ENCODE results near the gene DDX19B. TPM values are rescaled to one million over a fixed set of nuclear protein-coding genes. Genes with fewer than 3 reads are reported as not detected.

DDX19B gene
- total and polyA plus RNA-seq, 9 of the 15 experiments (the other 6 are each of a cell fraction or from before 2014, with no cell fraction given), result 7.0 to 32.9 (median 19.3) TPM

- TF ChIP-seq, protein P1, sequence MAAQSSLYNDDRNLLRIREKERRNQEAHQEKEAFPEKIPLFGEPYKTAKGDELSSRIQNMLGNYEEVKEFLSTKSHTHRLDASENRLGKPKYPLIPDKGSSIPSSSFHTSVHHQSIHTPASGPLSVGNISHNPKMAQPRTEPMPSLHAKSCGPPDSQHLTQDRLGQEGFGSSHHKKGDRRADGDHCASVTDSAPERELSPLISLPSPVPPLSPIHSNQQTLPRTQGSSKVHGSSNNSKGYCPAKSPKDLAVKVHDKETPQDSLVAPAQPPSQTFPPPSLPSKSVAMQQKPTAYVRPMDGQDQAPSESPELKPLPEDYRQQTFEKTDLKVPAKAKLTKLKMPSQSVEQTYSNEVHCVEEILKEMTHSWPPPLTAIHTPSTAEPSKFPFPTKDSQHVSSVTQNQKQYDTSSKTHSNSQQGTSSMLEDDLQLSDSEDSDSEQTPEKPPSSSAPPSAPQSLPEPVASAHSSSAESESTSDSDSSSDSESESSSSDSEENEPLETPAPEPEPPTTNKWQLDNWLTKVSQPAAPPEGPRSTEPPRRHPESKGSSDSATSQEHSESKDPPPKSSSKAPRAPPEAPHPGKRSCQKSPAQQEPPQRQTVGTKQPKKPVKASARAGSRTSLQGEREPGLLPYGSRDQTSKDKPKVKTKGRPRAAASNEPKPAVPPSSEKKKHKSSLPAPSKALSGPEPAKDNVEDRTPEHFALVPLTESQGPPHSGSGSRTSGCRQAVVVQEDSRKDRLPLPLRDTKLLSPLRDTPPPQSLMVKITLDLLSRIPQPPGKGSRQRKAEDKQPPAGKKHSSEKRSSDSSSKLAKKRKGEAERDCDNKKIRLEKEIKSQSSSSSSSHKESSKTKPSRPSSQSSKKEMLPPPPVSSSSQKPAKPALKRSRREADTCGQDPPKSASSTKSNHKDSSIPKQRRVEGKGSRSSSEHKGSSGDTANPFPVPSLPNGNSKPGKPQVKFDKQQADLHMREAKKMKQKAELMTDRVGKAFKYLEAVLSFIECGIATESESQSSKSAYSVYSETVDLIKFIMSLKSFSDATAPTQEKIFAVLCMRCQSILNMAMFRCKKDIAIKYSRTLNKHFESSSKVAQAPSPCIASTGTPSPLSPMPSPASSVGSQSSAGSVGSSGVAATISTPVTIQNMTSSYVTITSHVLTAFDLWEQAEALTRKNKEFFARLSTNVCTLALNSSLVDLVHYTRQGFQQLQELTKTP (IDR thresholded peaks at IDR 0.05; ENCODE audit: low read depth in 1 of 2, partially characterized antibody in 2 of 2), result no peak
Measured at GRCh38 chr16:70270176-70270575, 28.8 kb upstream of the DDX19B start (continued).

GRCh38 chr16:70271696-70272095 lies 27.3 kb upstream of the DDX19B start:
- BruUV-seq (replicated peaks), result no TSS peak
- FAIRE-seq, result no peak

More at GRCh38 chr16:70271696-70272095, 27.3 kb upstream of the DDX19B start:
- intact Hi-C loops (cut with micrococcal nuclease) (no loop called here), in situ Hi-C loops (cut with MboI) (no loop called here)
- peaks cover 16% of the 10 kb centered on the region for H3K79me2 ChIP-seq (ENCODE audit: control insufficient read depth, insufficient read depth, low read length)
- no peak overlapping the region for H3K9ac ChIP-seq (ENCODE audit: insufficient read depth in 1 of 2, low read depth in 2 of 2, low read length in 2 of 2)
- H4K20me1 ChIP-seq (replicated peaks; ENCODE audit: control insufficient read depth, insufficient read depth, low read length), result peaks cover 6% of the 10 kb centered on the region; the same call in 1 of the 2 replicates
- no peak for ATAC-seq
- no peaks in the 10 kb centered on the region for H3K9me3 ChIP-seq (replicated peaks; ENCODE audit: control insufficient read depth, insufficient read depth, low read depth, low read length)
- WGBS (ENCODE audit: insufficient coverage, low coverage, missing lambda C conversion rate), result 94% methylated on average over 10 of the region's 10 CpGs
- H3K4me1 ChIP-seq (replicated peaks in 1 of 2; ENCODE audit: control insufficient read depth in 2 of 2, insufficient read depth in 2 of 2, low read length in 2 of 2), result no peaks in the 10 kb centered on the region; a peak in 1 of 5 replicates
- peak in 2 of 4 experiments; percentile 5 to 11 for DNase-seq (ENCODE audit: extremely low read depth in 1 of 4, low spot score in 3 of 4)
- H3K27me3 ChIP-seq (ENCODE audit: control insufficient read depth in 2 of 2, insufficient read depth in 2 of 2, low read length in 2 of 2), result no peaks in the 10 kb centered on the region
- no peak overlapping the region for H2AFZ ChIP-seq (ENCODE audit: low read depth, low read length)
- POLR2A ChIA-PET, result interaction anchor here (0.6 to 4.9 kb wide), 5 partner anchors 9 to 18 kb away, joined by 3 to 48 read pairs (median 13); partner anchors contain the start of gene AARS1
- H3K4me3 ChIP-seq, result no peak overlapping the region
- no peak overlapping the region for H3K4me2 ChIP-seq (ENCODE audit: insufficient read depth, low read length)
- CTCF ChIA-PET (ENCODE audit: low intra/inter-chr PET ratio), result no interaction called here
- no peak overlapping the region for H3K27ac ChIP-seq (ENCODE audit: extremely low read depth, low read depth, low read length)
- H3K36me3 ChIP-seq (ENCODE audit: control insufficient read depth, insufficient read depth, low read length), result peaks cover 91% of the 10 kb centered on the region
- no peaks in the 10 kb centered on the region for H3K9me1 ChIP-seq (ENCODE audit: control insufficient read depth, insufficient read depth, low read length)
- TF ChIP-seq RBFOX2 (IDR thresholded peaks at IDR 0.05; ENCODE audit: low read depth, low read length) (0 out of 2 replicates have a peak, but pooled peaks have one; percentile 20), ZNF23 (CRISPR knock-in tag; IDR thresholded peaks at IDR 0.05) (no peak), PHF20 (IDR thresholded peaks at IDR 0.05; ENCODE audit: partially characterized antibody) (no peak), PML (IDR thresholded peaks at IDR 0.05; ENCODE audit: low read length) (no peak)
- TF ChIP-seq, protein P2, sequence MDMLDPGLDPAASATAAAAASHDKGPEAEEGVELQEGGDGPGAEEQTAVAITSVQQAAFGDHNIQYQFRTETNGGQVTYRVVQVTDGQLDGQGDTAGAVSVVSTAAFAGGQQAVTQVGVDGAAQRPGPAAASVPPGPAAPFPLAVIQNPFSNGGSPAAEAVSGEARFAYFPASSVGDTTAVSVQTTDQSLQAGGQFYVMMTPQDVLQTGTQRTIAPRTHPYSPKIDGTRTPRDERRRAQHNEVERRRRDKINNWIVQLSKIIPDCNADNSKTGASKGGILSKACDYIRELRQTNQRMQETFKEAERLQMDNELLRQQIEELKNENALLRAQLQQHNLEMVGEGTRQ (CRISPR knock-in tag; IDR thresholded peaks at IDR 0.05), result no peak

All from K562 (cell line).